Uterus (tissue), 2 donors: ENCODE measurements around the gene ITIH6.

Experiments used
- CTCF ChIP-seq, 4 experiments: fragments of 200-600 bp in 2 of 4; fragments of 450-650 bp in 2 of 4; sonication (generic) in 2 of 4; IDR thresholded peaks; one replicate each; pipeline ENCODE4 v1.5.1; 2016 to 2019; ENCODE audit warnings: antibody characterized with exemption in 4 of 4, mild to moderate bottlenecking in 2 of 4, moderate library complexity in 1 of 4
- POLR2A ChIP-seq, 2 donors: fragments of 450-650 bp; IDR thresholded peaks; one replicate each; pipeline ENCODE4 v1.6.1; 2016; ENCODE audit warnings: antibody characterized with exemption in 2 of 2, mild to moderate bottlenecking in 1 of 2, moderate library complexity in 1 of 2

- TF ChIP-seq POLR2A (IDR thresholded peaks at IDR 0.05) = no peak
- no peak for TF ChIP-seq CTCF (IDR thresholded peaks at IDR 0.05)
Observed at GRCh38 chrX:54824195-54824594, 26.1 kb upstream of the ITIH6 start.
